ENCODE results near the gene TAS2R10. TPM values are rescaled to one million over a fixed set of nuclear protein-coding genes. Genes with fewer than 3 reads are reported as not detected.

TAS2R10 gene
- total RNA-seq, 1 donor from 2014 or later: 2.6 TPM

- no peak for DNase-seq (ENCODE audit: low spot score)
Observed at GRCh38 chr12:10779103-10779502, 47.1 kb downstream of the TAS2R10 start.

Other genes starting within 250 kb of the TAS2R10 start
- 29.1 TPM for gene MAGOHB, start 212.7 kb downstream of the TAS2R10 start, total RNA-seq (ENCODE audit: insufficient read depth, low replicate concordance)
- gene STYK1, start 152.3 kb downstream of the TAS2R10 start, total RNA-seq (ENCODE audit: insufficient read depth, low replicate concordance): 2.4 TPM
- 121 TPM for gene YBX3, start 103.0 kb downstream of the TAS2R10 start, total RNA-seq (ENCODE audit: insufficient read depth, low replicate concordance)
- gene TAS2R7, start 23.7 kb downstream of the TAS2R10 start, total RNA-seq (ENCODE audit: insufficient read depth, low replicate concordance): 2.9 TPM
- gene TAS2R8, start 19.1 kb downstream of the TAS2R10 start, total RNA-seq (ENCODE audit: insufficient read depth, low replicate concordance): 1.7 TPM
- gene TAS2R9, start 16.2 kb downstream of the TAS2R10 start, total RNA-seq (ENCODE audit: insufficient read depth, low replicate concordance): 1.7 TPM
- gene PRR4, start 23.1 kb upstream of the TAS2R10 start, total RNA-seq (ENCODE audit: insufficient read depth, low replicate concordance): 3.9 TPM
- gene PRH1, start 57.9 kb upstream of the TAS2R10 start, total RNA-seq (ENCODE audit: insufficient read depth, low replicate concordance): 9.6 TPM
- 5.3 TPM for gene TAS2R13, start 83.2 kb upstream of the TAS2R10 start, total RNA-seq (ENCODE audit: insufficient read depth, low replicate concordance)
- gene PRH2, start 102.9 kb upstream of the TAS2R10 start, total RNA-seq (ENCODE audit: insufficient read depth, low replicate concordance): 1.4 TPM
- gene TAS2R14, start 112.9 kb upstream of the TAS2R10 start, total RNA-seq (ENCODE audit: insufficient read depth, low replicate concordance): 21.4 TPM
- gene TAS2R50, start 160.6 kb upstream of the TAS2R10 start, total RNA-seq (ENCODE audit: insufficient read depth, low replicate concordance): 5.8 TPM
- gene TAS2R20, start 171.9 kb upstream of the TAS2R10 start, total RNA-seq (ENCODE audit: insufficient read depth, low replicate concordance): 8.2 TPM
- gene TAS2R19, start 196.3 kb upstream of the TAS2R10 start, total RNA-seq (ENCODE audit: insufficient read depth, low replicate concordance): 21.9 TPM
- 32.5 TPM for gene TAS2R31, start 205.0 kb upstream of the TAS2R10 start, total RNA-seq (ENCODE audit: insufficient read depth, low replicate concordance)
- 17.3 TPM for gene TAS2R46, start 235.9 kb upstream of the TAS2R10 start, total RNA-seq (ENCODE audit: insufficient read depth, low replicate concordance)

All from umbilical cord (tissue), 2 donors.